MCF 10A (cell line): Measurements from ENCODE around the gene SREBF2. TPM values are rescaled to one million over a fixed set of nuclear protein-coding genes. Genes with fewer than 3 reads are reported as not detected.

Experiments
- BruUV-seq: library from RNA; stranded (reverse); fragments of 400-500 nt; replicated peaks from 2 replicates; lab custom pipeline; 2021; lab: Mats Ljungman, UMichigan
- CTCF ChIA-PET: fragments of 300-600 bp; sonication (Branson Sonifier 250); formaldehyde crosslinking; extraction: SDS; loops from one replicate; lab custom pipeline; 2021; ENCODE audit warnings: antibody characterized with exemption, inconsistent platforms; lab: Yijun Ruan, JAX
- POLR2A ChIA-PET: fragments of 300-600, 350-650 bp; sonication (Branson Sonifier 250); formaldehyde crosslinking; extraction: SDS; loops from one replicate; lab custom pipeline; 2020; ENCODE audit warnings: antibody characterized with exemption, inconsistent platforms; lab: Yijun Ruan, JAX
- DNase-seq: peaks from one replicate; pipeline ENCODE4 v3.0.0-alpha.2; 2018; ENCODE audit not compliant: unreplicated experiment
- H3K27ac Mint-ChIP-seq: one replicate; pipeline ENCODE4 v1.8.0; 2022; ENCODE audit warnings: mild to moderate bottlenecking, low read depth, mixed read lengths; ENCODE audit not compliant: unreplicated experiment
- H3K27me3 Mint-ChIP-seq: one replicate; pipeline ENCODE4 v1.8.0; 2022; ENCODE audit warnings: mixed read lengths; ENCODE audit not compliant: insufficient read depth, unreplicated experiment
- H3K36me3 Mint-ChIP-seq: one replicate; pipeline ENCODE4 v1.8.0; 2022; ENCODE audit warnings: mild to moderate bottlenecking, moderate library complexity, mixed read lengths; ENCODE audit not compliant: insufficient read depth, unreplicated experiment
- H3K4me1 Mint-ChIP-seq: one replicate; pipeline ENCODE4 v1.8.0; 2022; ENCODE audit warnings: mixed read lengths; ENCODE audit not compliant: insufficient read depth, unreplicated experiment
- H3K4me3 Mint-ChIP-seq: one replicate; pipeline ENCODE4 v1.8.0; 2022; ENCODE audit warnings: mild to moderate bottlenecking, moderate library complexity, mixed read lengths; ENCODE audit not compliant: unreplicated experiment
- H3K9me3 Mint-ChIP-seq: one replicate; pipeline ENCODE4 v1.8.0; 2022; ENCODE audit warnings: mixed read lengths; ENCODE audit not compliant: unreplicated experiment
- CTCF ChIP-seq: fragments of 200-600 bp; IDR thresholded peaks from one replicate; pipeline ENCODE4 v1.8.0; 2022; ENCODE audit warnings: antibody characterized with exemption, mild to moderate bottlenecking; ENCODE audit not compliant: unreplicated experiment
- intact Hi-C: fragments of 100-400 bp; cut with micrococcal nuclease; formaldehyde crosslinking; loops from 2 replicates; pipeline ENCODE4 v1.14.1; 2022
- total RNA-seq: library from RNA; stranded (reverse); gene quantifications from 2 replicates; pipeline ENCODE4 v1.2.3, GENCODE V29; 2022

Gene SREBF2
- total RNA-seq, 1 experiment from 2014 or later: 104 TPM

- ChIA-PET CTCF (interaction anchor here (0.6 to 2.8 kb wide), 4 partner anchors 17 to 142 kb away, joined by 4 to 8 read pairs (median 4); no protein-coding TSS in a partner anchor), POLR2A (interaction anchor here (1.8 kb wide), 1 partner anchor 12 kb away, joined by 7 read pairs; no protein-coding TSS in a partner anchor)
- BruUV-seq: no TSS peak
- Mint-ChIP-seq H3K4me1 (peaks cover 52% of the 10 kb centered on the region), H3K9me3 (no peaks in the 10 kb centered on the region), H3K4me3 (no peak overlapping the region), H3K27ac (peak overlapping the region; percentile 86), H3K27me3 (no peaks in the 10 kb centered on the region), H3K36me3 (peaks cover 56% of the 10 kb centered on the region)
- TF ChIP-seq CTCF: no peak
- DNase-seq: no peak
- intact Hi-C loops: no loop called here
These were observed 7.3 kb downstream of the SREBF2 start for GRCh38 chr22:41840216-41840615.

- ChIA-PET POLR2A (interaction anchor here (1.0 to 7.6 kb wide), 4 partner anchors 8 to 34 kb away, joined by 3 to 98 read pairs (median 19); partner anchors contain the start of gene SREBF2), CTCF (interaction anchor here (1.3 to 1.6 kb wide), 2 partner anchors 16 to 95 kb away, joined by 4 read pairs; no protein-coding TSS in a partner anchor)
- Mint-ChIP-seq H3K4me1 (peaks cover 57% of the 10 kb centered on the region), H3K36me3 (peaks cover 53% of the 10 kb centered on the region), H3K9me3 (no peaks in the 10 kb centered on the region), H3K4me3 (no peak overlapping the region), H3K27ac (peak overlapping the region; percentile 86), H3K27me3 (no peaks in the 10 kb centered on the region)
- BruUV-seq: no TSS peak
- intact Hi-C loops: no loop called here
- TF ChIP-seq CTCF: no peak
- DNase-seq: no peak
These were observed 8.3 kb downstream of the SREBF2 start for GRCh38 chr22:41841085-41841712.

- DNase-seq: no peak
- no peaks in the 10 kb centered on the region for H3K9me3 Mint-ChIP-seq
- peaks cover 35% of the 10 kb centered on the region for H3K36me3 Mint-ChIP-seq
- H3K27me3 Mint-ChIP-seq: no peaks in the 10 kb centered on the region
- no TSS peak for BruUV-seq
- no peak overlapping the region for H3K4me3 Mint-ChIP-seq
- ChIA-PET POLR2A (interaction anchor here (1.0 to 7.6 kb wide), 5 partner anchors 7 to 154 kb away, joined by 3 to 98 read pairs (median 3); partner anchors contain the start of genes MEI1, SNU13 and SREBF2), CTCF (interaction anchor here (3.6 kb wide), 1 partner anchor 146 kb away, joined by 14 read pairs; no protein-coding TSS in a partner anchor)
- peaks cover 59% of the 10 kb centered on the region for H3K4me1 Mint-ChIP-seq
- H3K27ac Mint-ChIP-seq: peak overlapping the region; percentile 62
- no peak for TF ChIP-seq CTCF
- intact Hi-C loops: no loop called here
These were observed 10.4 kb downstream of the SREBF2 start for GRCh38 chr22:41842996-41843970.
